ENCODE measurements around the gene CACYBP.

CACYBP gene

GRCh38 chr1:174997041-174997440 is 2.7 kb upstream of the CACYBP start:
- Histone ChIP-seq H3K36me3 (ENCODE audit: insufficient read depth, low read depth, low read length) (peaks cover 21% of the 10 kb centered on the region), H3K9me3 (ENCODE audit: insufficient read depth, low read depth, low read length) (no peaks in the 10 kb centered on the region), H3K27me3 (ENCODE audit: insufficient read depth, low read length) (no peaks in the 10 kb centered on the region), H3K9ac (ENCODE audit: low read depth, low read length) (no peak overlapping the region), H3K4me1 (ENCODE audit: insufficient read depth, low read length) (peaks cover 8% of the 10 kb centered on the region), H3K27ac (ENCODE audit: low read length) (no peak overlapping the region), H3K4me3 (ENCODE audit: low read length) (no peak overlapping the region)

- Histone ChIP-seq H3K27me3 (ENCODE audit: insufficient read depth, low read length) (no peaks in the 10 kb centered on the region), H3K4me3 (ENCODE audit: low read length) (peak overlapping the region; percentile 91), H3K27ac (ENCODE audit: low read length) (peak overlapping the region; percentile 98), H3K9me3 (ENCODE audit: insufficient read depth, low read depth, low read length) (no peaks in the 10 kb centered on the region), H3K4me1 (ENCODE audit: insufficient read depth, low read length) (peaks cover 12% of the 10 kb centered on the region), H3K9ac (ENCODE audit: low read depth, low read length) (peak overlapping the region; percentile 98), H3K36me3 (ENCODE audit: insufficient read depth, low read depth, low read length) (peaks cover 4% of the 10 kb centered on the region; the same call in 1 of the 2 replicates)
Measured at GRCh38 chr1:174998569-174999215, 1.1 kb upstream of the CACYBP start.

- Histone ChIP-seq H3K9me3 (ENCODE audit: insufficient read depth, low read depth, low read length) (no peaks in the 10 kb centered on the region), H3K9ac (ENCODE audit: low read depth, low read length) (peak overlapping the region; percentile 98), H3K36me3 (ENCODE audit: insufficient read depth, low read depth, low read length) (peaks cover 2% of the 10 kb centered on the region; the same call in 1 of the 2 replicates), H3K4me1 (ENCODE audit: insufficient read depth, low read length) (peaks cover 12% of the 10 kb centered on the region), H3K27me3 (ENCODE audit: insufficient read depth, low read length) (no peaks in the 10 kb centered on the region), H3K27ac (ENCODE audit: low read length) (peak overlapping the region; percentile 98), H3K4me3 (ENCODE audit: low read length) (peak overlapping the region; percentile 91)
Measured at GRCh38 chr1:174999216-174999935, 371 bp upstream of the CACYBP start.

GRCh38 chr1:175000697-175001187 is 995 bp downstream of the CACYBP start:
- Histone ChIP-seq H3K27me3 (ENCODE audit: insufficient read depth, low read length) (no peaks in the 10 kb centered on the region), H3K9ac (ENCODE audit: low read depth, low read length) (peak overlapping the region; percentile 98), H3K4me1 (ENCODE audit: insufficient read depth, low read length) (peaks cover 12% of the 10 kb centered on the region), H3K27ac (ENCODE audit: low read length) (peak overlapping the region; percentile 98), H3K9me3 (ENCODE audit: insufficient read depth, low read depth, low read length) (no peaks in the 10 kb centered on the region), H3K4me3 (ENCODE audit: low read length) (peak overlapping the region; percentile 91), H3K36me3 (ENCODE audit: insufficient read depth, low read depth, low read length) (peaks cover 16% of the 10 kb centered on the region)

- peaks cover 38% of the 10 kb centered on the region for H3K36me3 ChIP-seq (ENCODE audit: insufficient read depth, low read depth, low read length)
- no peaks in the 10 kb centered on the region for H3K9me3 ChIP-seq (ENCODE audit: insufficient read depth, low read depth, low read length)
- no peak overlapping the region for H3K4me3 ChIP-seq (ENCODE audit: low read length)
- H3K4me1 ChIP-seq (ENCODE audit: insufficient read depth, low read length): peaks cover 9% of the 10 kb centered on the region; the same call in 1 of the 2 replicates
- H3K27me3 ChIP-seq (ENCODE audit: insufficient read depth, low read length): no peaks in the 10 kb centered on the region
- no peak overlapping the region for H3K9ac ChIP-seq (ENCODE audit: low read depth, low read length)
- no peak overlapping the region for H3K27ac ChIP-seq (ENCODE audit: low read length)
Measured at GRCh38 chr1:175002910-175003517, 3.3 kb downstream of the CACYBP start.

- H3K27ac ChIP-seq (ENCODE audit: low read length): no peak overlapping the region
- no peak overlapping the region for H3K4me3 ChIP-seq (ENCODE audit: low read length)
- no peak overlapping the region for H3K9ac ChIP-seq (ENCODE audit: low read depth, low read length)
Measured at GRCh38 chr1:175003521-175003920, 3.8 kb downstream of the CACYBP start.

GRCh38 chr1:175005085-175005783 is 5.5 kb downstream of the CACYBP start:
- Histone ChIP-seq H3K9me3 (ENCODE audit: insufficient read depth, low read depth, low read length) (no peaks in the 10 kb centered on the region), H3K27me3 (ENCODE audit: insufficient read depth, low read length) (no peaks in the 10 kb centered on the region), H3K4me3 (ENCODE audit: low read length) (no peak overlapping the region), H3K27ac (ENCODE audit: low read length) (no peak overlapping the region), H3K9ac (ENCODE audit: low read depth, low read length) (no peak overlapping the region), H3K36me3 (ENCODE audit: insufficient read depth, low read depth, low read length) (peaks cover 60% of the 10 kb centered on the region), H3K4me1 (ENCODE audit: insufficient read depth, low read length) (0 out of 2 replicates have a peak, but pooled peaks cover 5% of the 10 kb centered on the region)

More at GRCh38 chr1:175003521-175003920, 3.8 kb downstream of the CACYBP start:
- Histone ChIP-seq H3K36me3 (ENCODE audit: insufficient read depth, low read depth, low read length) (peaks cover 43% of the 10 kb centered on the region), H3K27me3 (ENCODE audit: insufficient read depth, low read length) (no peaks in the 10 kb centered on the region), H3K4me1 (ENCODE audit: insufficient read depth, low read length) (peaks cover 5% of the 10 kb centered on the region; the same call in 1 of the 2 replicates), H3K9me3 (ENCODE audit: insufficient read depth, low read depth, low read length) (no peaks in the 10 kb centered on the region)

GRCh38 chr1:175009532-175009931 is 9.8 kb downstream of the CACYBP start:
- Histone ChIP-seq H3K4me1 (ENCODE audit: insufficient read depth, low read length) (no peaks in the 10 kb centered on the region), H3K27me3 (ENCODE audit: insufficient read depth, low read length) (no peaks in the 10 kb centered on the region), H3K9ac (ENCODE audit: low read depth, low read length) (no peak overlapping the region), H3K27ac (ENCODE audit: low read length) (no peak overlapping the region), H3K9me3 (ENCODE audit: insufficient read depth, low read depth, low read length) (no peaks in the 10 kb centered on the region), H3K36me3 (ENCODE audit: insufficient read depth, low read depth, low read length) (peaks cover 100% of the 10 kb centered on the region), H3K4me3 (ENCODE audit: low read length) (no peak overlapping the region)

- H3K36me3 ChIP-seq (ENCODE audit: insufficient read depth, low read depth, low read length): peaks cover 96% of the 10 kb centered on the region
- no peaks in the 10 kb centered on the region for H3K9me3 ChIP-seq (ENCODE audit: insufficient read depth, low read depth, low read length)
- H3K27me3 ChIP-seq (ENCODE audit: insufficient read depth, low read length): no peaks in the 10 kb centered on the region
- H3K4me3 ChIP-seq (ENCODE audit: low read length): no peak overlapping the region
- H3K9ac ChIP-seq (ENCODE audit: low read depth, low read length): no peak overlapping the region
- no peak overlapping the region for H3K27ac ChIP-seq (ENCODE audit: low read length)
- H3K4me1 ChIP-seq (ENCODE audit: insufficient read depth, low read length): no peaks in the 10 kb centered on the region
Measured at GRCh38 chr1:175013445-175013844, 13.7 kb downstream of the CACYBP start.

GRCh38 chr1:175015243-175015642 is 15.5 kb downstream of the CACYBP start:
- Histone ChIP-seq H3K4me1 (ENCODE audit: insufficient read depth, low read length) (no peaks in the 10 kb centered on the region), H3K9ac (ENCODE audit: low read depth, low read length) (no peak overlapping the region), H3K27me3 (ENCODE audit: insufficient read depth, low read length) (no peaks in the 10 kb centered on the region), H3K4me3 (ENCODE audit: low read length) (no peak overlapping the region), H3K27ac (ENCODE audit: low read length) (no peak overlapping the region), H3K9me3 (ENCODE audit: insufficient read depth, low read depth, low read length) (no peaks in the 10 kb centered on the region), H3K36me3 (ENCODE audit: insufficient read depth, low read depth, low read length) (peaks cover 78% of the 10 kb centered on the region)

- Histone ChIP-seq H3K9me3 (ENCODE audit: insufficient read depth, low read depth, low read length) (no peaks in the 10 kb centered on the region), H3K4me3 (ENCODE audit: low read length) (no peak overlapping the region), H3K9ac (ENCODE audit: low read depth, low read length) (no peak overlapping the region), H3K27me3 (ENCODE audit: insufficient read depth, low read length) (no peaks in the 10 kb centered on the region), H3K36me3 (ENCODE audit: insufficient read depth, low read depth, low read length) (peaks cover 36% of the 10 kb centered on the region), H3K27ac (ENCODE audit: low read length) (no peak overlapping the region), H3K4me1 (ENCODE audit: insufficient read depth, low read length) (no peaks in the 10 kb centered on the region)
Measured at GRCh38 chr1:175019524-175019923, 19.8 kb downstream of the CACYBP start.

Data from iPS-20b (cell line).